GM12874 (cell line): Measurements from ENCODE around the gene DDX24.

Experiments used
- CTCF ChIP-seq: IDR thresholded peaks from 2 replicates; pipeline ENCODE4 v1.5.1; 2011; ENCODE audit warnings: low read depth, mild to moderate bottlenecking, control low read depth, low read length, moderate library complexity; ENCODE audit not compliant: insufficient read depth

The DDX24 gene

GRCh38 chr14:94077111-94077821 lies 3.7 kb downstream of the DDX24 start:
- no peak for TF ChIP-seq CTCF

- no peak for TF ChIP-seq CTCF
Measured at GRCh38 chr14:94075008-94075407, 6.0 kb downstream of the DDX24 start.

- no peak for TF ChIP-seq CTCF
Measured at GRCh38 chr14:94074534-94074933, 6.5 kb downstream of the DDX24 start.

- TF ChIP-seq CTCF = no peak
Measured at GRCh38 chr14:94066089-94066676, 14.8 kb downstream of the DDX24 start.

- no peak for TF ChIP-seq CTCF
Measured at GRCh38 chr14:94062344-94062940, 18.6 kb downstream of the DDX24 start.

GRCh38 chr14:94059998-94060397 lies 21.0 kb downstream of the DDX24 start:
- TF ChIP-seq CTCF = no peak

- no peak for TF ChIP-seq CTCF
Measured at GRCh38 chr14:94058674-94059138, 22.3 kb downstream of the DDX24 start.
